ENCODE data around the gene EWSR1.

EWSR1 gene

GRCh38 chr22:29325356-29325755 lies 57.3 kb downstream of the EWSR1 start:
- TF ChIP-seq CTCF (IDR thresholded peaks at IDR 0.05; ENCODE audit: low read length, missing control alignments): no peak
- DNase-seq (ENCODE audit: low read depth): no peak

GRCh38 chr22:29325785-29326315 lies 57.8 kb downstream of the EWSR1 start:
- no peak for TF ChIP-seq CTCF (IDR thresholded peaks at IDR 0.05; ENCODE audit: low read length, missing control alignments)
- no peak overlapping the region for H3K4me3 ChIP-seq (replicated peaks; ENCODE audit: low read depth, low read length)
- no peak for DNase-seq (ENCODE audit: low read depth)

More at GRCh38 chr22:29325356-29325755, 57.3 kb downstream of the EWSR1 start:
- H3K4me3 ChIP-seq (replicated peaks; ENCODE audit: low read depth, low read length): no peak overlapping the region

- no peak for TF ChIP-seq CTCF (IDR thresholded peaks at IDR 0.05; ENCODE audit: low read length, missing control alignments)
- no peak overlapping the region for H3K4me3 ChIP-seq (replicated peaks; ENCODE audit: low read depth, low read length)
- no peak for DNase-seq (ENCODE audit: low read depth)
Measured at GRCh38 chr22:29326481-29326880, 58.4 kb downstream of the EWSR1 start.

- TF ChIP-seq CTCF (IDR thresholded peaks at IDR 0.05; ENCODE audit: low read length, missing control alignments): no peak
- no peak for DNase-seq (ENCODE audit: low read depth)
- H3K4me3 ChIP-seq (replicated peaks; ENCODE audit: low read depth, low read length): no peak overlapping the region
Measured at GRCh38 chr22:29327089-29327764, 59.2 kb downstream of the EWSR1 start.

- no peak for TF ChIP-seq CTCF (IDR thresholded peaks at IDR 0.05; ENCODE audit: low read length, missing control alignments)
- DNase-seq (ENCODE audit: low read depth): no peak
- no peak overlapping the region for H3K4me3 ChIP-seq (replicated peaks; ENCODE audit: low read depth, low read length)
Measured at GRCh38 chr22:29328055-29328454, 60.0 kb downstream of the EWSR1 start.

- no peak overlapping the region for H3K4me3 ChIP-seq (replicated peaks; ENCODE audit: low read depth, low read length)
- DNase-seq (ENCODE audit: low read depth): no peak
- no peak for TF ChIP-seq CTCF (IDR thresholded peaks at IDR 0.05; ENCODE audit: low read length, missing control alignments)
Measured at GRCh38 chr22:29328566-29329500, 60.8 kb downstream of the EWSR1 start.
